ENCODE results near the gene FAM47C.
"Not testable (repeated sequence)": the region's sequence is repeated elsewhere in the genome, so short reads cannot be mapped to it uniquely, and the experiment has no call there.

FAM47C gene

GRCh38 chrX:37008182-37008581, at the start of gene FAM47C:
FAM47C (plus strand) TSS chrX:37008366; CDS start chrX:37008411, 45 bp downstream.
- DNase-seq = not testable (repeated sequence)

DNA sequence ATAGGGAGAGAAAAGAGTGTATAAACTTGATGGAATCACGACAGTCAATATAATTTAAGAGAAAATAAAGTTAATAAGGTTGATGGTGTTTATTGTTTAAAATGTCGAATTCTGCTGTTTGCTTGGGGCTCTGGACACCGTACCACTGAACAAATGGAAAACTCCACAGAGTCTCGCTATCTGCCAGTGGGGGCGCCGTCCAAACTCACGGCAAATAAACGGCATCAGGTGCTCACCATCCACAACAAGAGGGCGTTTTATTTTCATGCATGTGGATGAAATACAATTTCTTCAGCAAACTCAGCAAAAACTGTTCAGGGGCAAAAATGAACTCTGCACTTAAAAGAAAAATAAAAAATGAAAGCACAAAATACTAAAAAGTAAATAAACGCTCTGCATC, 46.6 kb upstream of the FAM47C start:
- no peak for DNase-seq

GRCh38 chrX:36963069-36963808, 44.9 kb upstream of the FAM47C start:
- no peak for DNase-seq

- no peak for DNase-seq
Measured at GRCh38 chrX:36963852-36964251, 44.3 kb upstream of the FAM47C start.

- no peak for DNase-seq
Measured at GRCh38 chrX:36973575-36973974, 34.6 kb upstream of the FAM47C start.

DNA sequence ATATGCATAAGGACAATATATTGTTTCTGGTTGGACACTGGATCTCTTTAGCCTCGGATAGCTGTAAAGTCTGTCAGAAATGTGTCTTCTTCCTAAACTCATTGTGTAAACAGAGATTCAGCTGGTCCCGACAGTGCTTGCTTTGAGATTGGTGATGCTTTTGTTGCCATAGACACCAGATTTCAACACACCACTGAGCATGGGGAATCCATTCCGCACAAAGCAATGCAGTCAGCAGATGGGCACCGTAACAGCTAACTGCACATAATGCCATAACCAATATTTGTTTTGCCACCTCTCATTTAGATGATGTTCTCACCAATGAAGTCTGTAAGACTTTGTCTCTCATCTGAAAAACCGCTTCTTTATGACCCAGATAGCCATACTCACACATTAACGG, 33.3 kb upstream of the FAM47C start:
- no peak for DNase-seq

GRCh38 chrX:36978886-36979285, 29.3 kb upstream of the FAM47C start:
- no peak for DNase-seq

- no peak for DNase-seq
Measured at GRCh38 chrX:36983831-36984230, 24.3 kb upstream of the FAM47C start.

GRCh38 chrX:36985416-36986209, 22.6 kb upstream of the FAM47C start:
- DNase-seq = not testable (repeated sequence)

DNA sequence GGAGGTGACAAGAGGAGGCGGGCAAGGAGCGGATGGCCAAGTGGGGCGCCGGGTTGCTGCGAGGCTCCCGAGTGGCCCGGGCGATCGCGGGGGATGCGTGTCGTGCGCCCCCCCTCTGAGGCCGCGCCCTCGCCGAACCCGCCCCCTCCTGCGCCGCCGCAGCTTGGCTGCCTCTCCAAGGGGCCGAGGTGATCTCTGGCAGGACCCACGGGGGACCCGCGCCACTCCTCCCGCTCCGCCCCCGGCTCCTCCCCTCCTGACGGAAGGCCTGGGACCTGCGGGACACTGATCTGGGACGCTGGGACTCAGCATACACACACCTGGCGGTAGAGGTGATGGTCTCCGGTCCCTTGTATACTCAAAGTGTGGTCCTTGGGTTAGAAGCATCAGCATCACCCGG, 21.9 kb upstream of the FAM47C start:
- DNase-seq = no peak

DNA sequence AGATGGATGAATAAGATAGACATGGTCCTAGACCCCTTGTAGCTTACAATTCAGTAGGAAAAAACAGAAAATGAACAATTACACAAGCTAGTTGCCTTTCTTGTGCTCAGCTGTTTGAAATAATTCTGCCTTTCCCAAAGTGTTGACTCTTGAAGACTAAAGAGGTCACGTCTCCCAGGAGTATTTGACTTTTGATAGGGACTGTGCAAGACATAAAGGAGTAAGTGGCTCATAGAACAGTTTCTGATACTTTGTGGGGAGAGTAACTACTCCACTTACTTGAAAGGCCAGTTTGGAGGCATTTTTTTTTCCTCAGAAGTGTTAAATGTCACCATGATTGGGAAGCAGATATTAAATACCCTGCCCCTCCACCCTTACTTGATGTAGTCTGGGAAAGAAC, 21.0 kb upstream of the FAM47C start:
- not testable (repeated sequence) for DNase-seq

GRCh38 chrX:37000140-37000539, 8.0 kb upstream of the FAM47C start:
- no peak for DNase-seq

DNA sequence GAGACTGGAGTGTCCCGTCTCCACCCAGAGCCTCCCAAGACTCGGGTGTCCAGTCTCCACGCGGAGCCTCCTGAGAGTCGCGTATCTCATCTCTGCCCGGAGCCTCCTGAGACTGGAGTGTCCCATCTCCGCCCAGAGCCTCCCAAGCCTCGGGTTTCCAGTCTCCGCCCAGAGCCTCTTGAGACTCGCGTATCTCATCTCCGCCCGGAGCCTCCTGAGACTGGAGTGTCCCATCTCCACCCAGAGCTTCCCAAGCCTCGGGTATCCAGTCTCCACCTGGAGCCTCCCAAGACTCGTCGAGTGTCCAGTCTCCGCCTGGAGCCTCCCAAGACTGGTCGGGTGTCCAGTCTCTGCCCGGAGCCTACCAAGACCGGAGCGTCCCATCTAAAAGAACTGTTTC, 2.3 kb downstream of the FAM47C start:
- no peak for DNase-seq

DNA sequence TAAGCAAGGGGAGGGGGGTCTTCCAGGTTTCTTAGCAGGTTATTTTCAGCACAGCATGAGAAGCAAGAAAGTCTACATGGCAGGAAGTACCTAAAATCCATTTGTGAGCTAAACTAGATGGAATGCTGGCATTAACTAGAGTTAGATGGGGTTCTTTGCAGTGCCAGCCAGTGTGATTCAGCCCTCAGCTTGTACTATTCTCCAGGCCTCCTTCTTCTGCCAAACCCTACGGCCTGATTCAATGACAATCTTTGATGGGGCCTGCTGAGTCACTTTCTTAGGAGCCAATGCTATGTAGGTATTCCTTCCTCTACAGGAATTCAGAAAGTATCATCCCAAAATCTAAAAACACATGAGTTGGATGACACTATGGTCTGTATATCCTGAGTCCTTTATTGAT, 26.1 kb downstream of the FAM47C start:
- DNase-seq = not testable (repeated sequence)

DNA sequence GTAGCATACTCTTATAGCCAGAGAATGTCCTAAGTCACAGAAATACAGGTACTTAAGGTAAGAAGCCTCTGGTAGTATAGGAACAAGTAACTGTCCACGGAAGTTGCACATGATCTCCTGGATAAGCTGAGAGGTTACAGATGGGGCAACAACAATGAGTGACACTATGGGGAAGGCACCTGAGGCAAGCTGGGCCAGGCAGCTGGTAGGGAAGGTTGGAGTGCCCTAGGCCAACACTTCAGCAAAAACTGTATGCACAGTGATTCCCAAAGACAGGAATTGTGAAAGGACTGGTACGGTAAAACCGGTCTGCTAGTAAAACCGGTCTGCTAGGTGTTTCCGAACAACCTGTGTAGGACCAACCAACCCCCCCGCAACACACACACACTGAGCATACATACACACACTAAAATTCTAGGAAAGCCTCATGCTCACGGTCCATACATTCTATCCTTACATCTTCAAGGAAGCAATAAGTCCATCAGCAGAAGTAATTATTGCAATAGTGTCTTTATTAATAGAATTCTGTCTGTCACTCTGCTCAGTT, 28.6 kb downstream of the FAM47C start:
- not testable (repeated sequence) for DNase-seq

DNA sequence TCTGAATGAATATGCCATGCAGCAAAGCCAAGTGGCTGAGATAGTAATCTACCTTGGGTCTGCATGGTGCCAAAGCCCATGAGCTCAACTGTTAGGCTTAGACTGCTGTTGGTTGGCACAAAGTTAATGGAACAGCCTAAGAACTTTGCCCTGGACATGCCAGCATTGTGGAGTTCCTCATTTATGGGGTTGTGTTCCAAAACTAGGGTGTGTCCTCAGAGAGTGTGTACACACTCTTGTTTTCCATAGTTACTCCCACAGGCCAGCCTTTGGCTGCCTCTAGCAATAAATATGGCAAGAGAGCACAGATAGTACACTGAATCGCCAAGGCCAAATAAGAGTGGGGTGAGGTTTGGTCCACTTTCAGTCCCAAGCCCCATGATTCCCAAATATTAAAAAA, 30.6 kb downstream of the FAM47C start:
- not testable (repeated sequence) for DNase-seq

DNA sequence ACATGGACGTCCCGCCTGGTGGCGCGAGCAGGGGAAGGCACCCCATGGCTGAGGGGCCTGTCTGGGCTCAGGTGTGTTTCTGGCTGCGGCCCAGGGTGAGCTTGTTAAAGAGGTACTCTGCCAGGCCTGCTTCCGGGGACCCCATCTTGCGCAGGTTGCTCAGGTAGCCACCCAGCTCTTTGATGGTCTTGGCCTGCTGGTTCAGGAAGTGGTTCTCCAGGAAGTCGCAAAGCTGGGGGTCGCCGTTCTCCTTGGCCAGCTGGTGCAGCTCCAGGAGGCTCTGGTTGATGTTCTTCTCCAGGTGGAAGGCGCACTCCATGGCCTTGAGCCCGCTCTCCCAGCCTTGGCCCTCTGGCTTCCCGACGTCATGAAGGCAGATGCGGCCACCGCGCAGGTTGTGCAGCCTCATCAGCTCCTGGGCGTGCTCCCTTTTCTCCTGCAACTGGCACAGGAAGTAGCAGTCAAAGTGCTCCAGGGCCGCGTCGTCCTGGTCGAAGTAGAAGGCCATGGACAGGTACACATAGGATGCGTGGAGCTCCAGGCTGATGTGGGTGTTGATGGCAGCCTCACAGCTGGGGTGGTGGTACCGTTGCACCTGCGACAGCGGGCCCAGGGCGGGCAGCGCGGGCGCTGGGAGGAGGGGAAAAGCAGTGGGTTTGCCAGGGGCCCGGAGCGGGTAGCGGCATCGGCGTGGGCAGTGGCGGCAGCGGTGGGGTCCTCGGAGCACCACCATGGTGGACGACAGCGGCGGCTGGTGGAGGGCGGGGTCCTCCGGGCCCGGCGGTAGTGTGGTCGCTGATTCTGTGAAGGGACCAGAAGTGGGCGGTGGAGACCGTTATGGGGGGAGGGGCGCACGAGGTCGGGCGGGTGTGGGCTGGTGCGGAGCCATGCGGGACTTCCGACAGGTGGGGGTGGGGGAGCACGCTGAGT, 35.1 kb downstream of the FAM47C start:
- DNase-seq = not testable (repeated sequence)

- no peak for DNase-seq
Measured at GRCh38 chrX:37047776-37048175, 39.6 kb downstream of the FAM47C start.

- not testable (repeated sequence) for DNase-seq
Measured at GRCh38 chrX:37057572-37057971, 49.4 kb downstream of the FAM47C start.

- no peak for DNase-seq
Measured at GRCh38 chrX:37060999-37061398, 52.8 kb downstream of the FAM47C start.

Data from stimulated activated CD4-positive, alpha-beta T cell treated with anti-CD3 and anti-CD28 coated beads, Interleukin-2, amount 100 ng/mL, for 48 hours (primary cell).